Measurements from ENCODE around the gene GPER1. TPM values are rescaled to one million over a fixed set of nuclear protein-coding genes. Genes with fewer than 3 reads are reported as not detected.
A peak's percentile ranks its signal among the peaks of the same experiment; 100 is the strongest.
"Not testable (repeated sequence)": the region's sequence is repeated elsewhere in the genome, so short reads cannot be mapped to it uniquely, and the experiment has no call there.

Gene GPER1
- 1.1 and 1.2 TPM in 2 replicates for total RNA-seq

DNA sequence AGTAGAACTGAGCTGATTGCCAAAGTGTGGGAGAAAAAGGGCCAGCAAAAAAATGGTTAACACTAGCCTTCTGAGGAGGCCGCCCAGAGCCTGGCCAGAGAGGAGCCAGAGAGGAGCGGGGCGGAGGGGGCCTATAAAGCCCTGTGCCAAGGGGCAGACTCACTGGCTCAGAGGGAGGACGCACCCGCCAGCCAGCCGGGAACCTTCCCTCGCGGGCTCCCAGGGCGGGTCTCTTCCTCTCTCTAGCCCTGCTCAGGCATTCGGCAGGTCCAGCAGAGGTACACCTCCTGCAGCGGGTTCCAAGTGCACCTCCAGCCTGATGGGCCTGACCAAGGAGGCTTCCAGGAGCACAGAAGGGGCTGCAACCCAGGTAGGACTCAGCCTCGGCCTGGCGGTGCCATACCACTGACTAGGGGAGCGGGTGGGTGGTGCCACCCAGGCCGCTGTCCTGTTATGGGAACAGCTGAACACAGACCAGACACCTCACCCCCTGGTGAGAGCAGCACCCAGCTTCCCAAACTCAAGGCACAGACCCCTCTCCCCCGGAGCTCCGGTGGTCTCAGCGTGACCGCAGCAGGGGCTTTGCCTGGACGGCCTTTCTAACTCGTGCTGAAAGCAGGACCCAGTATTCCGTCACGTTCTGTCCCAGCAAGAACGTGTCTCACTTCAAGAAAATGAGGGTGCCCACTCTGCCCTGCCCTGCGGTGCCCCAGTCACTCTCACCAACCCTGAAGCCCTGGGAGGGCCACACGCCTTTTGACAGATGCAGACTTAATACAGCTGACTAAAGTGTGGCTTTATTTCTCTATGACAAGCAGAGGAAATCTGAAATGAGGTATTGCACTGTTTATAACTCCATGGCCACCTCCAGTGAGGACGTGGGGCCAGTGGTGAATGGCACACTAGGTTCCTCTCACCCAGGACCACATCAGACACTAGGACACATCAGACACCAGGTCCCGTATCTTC, at the start of gene GPER1:
Gene GPER1, plus strand, starts transcription at position 162 of the 969 bp plus-strand sequence. CDS start 3,616 bp downstream, outside the sequence.
- DNase-seq (ENCODE audit: low read depth in 2 of 2), result peak in 1 of 2 donors; percentile 24

DNA sequence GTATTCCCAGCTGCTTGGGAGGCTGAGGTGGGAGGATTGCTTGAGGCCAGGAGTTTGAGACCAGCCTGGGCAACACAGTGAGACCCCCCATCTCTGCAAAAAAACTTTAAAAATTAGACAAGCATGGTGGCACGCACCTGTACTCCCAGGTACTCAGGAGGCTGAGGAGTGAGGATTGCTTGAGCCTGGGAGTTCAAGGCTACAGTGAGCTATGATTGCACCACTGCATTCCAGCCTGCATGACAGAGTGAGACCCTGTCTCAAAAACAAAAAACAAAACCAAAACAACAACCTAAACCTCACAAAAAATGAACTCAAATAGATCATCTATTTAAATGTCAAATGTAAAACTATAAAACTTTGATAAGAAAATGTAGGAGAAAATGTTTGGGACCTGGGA, 47.7 kb upstream of the GPER1 start:
- not testable (repeated sequence) for DNase-seq (ENCODE audit: low read depth in 2 of 2)

DNA sequence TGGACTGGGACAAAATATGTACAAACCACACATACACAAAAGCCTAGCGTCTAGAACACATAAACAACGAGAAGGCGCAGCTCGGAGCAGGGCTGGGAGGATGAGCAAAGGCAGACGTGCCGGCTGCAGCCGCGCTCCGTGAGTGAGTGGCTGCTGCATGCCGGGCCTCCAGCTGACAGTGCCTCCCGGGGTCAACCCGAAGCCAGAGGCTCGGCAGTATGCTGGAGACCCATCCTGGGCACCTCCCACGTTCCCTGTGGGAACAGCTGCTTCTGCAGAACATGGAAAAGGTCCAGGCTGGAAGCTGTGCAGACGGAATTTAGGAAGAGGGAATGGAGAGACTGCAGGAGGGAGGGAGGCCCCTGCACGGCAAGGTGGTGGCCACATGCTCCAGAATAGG, 47.1 kb upstream of the GPER1 start:
- DNase-seq (ENCODE audit: low read depth in 2 of 2), result no peak

DNA sequence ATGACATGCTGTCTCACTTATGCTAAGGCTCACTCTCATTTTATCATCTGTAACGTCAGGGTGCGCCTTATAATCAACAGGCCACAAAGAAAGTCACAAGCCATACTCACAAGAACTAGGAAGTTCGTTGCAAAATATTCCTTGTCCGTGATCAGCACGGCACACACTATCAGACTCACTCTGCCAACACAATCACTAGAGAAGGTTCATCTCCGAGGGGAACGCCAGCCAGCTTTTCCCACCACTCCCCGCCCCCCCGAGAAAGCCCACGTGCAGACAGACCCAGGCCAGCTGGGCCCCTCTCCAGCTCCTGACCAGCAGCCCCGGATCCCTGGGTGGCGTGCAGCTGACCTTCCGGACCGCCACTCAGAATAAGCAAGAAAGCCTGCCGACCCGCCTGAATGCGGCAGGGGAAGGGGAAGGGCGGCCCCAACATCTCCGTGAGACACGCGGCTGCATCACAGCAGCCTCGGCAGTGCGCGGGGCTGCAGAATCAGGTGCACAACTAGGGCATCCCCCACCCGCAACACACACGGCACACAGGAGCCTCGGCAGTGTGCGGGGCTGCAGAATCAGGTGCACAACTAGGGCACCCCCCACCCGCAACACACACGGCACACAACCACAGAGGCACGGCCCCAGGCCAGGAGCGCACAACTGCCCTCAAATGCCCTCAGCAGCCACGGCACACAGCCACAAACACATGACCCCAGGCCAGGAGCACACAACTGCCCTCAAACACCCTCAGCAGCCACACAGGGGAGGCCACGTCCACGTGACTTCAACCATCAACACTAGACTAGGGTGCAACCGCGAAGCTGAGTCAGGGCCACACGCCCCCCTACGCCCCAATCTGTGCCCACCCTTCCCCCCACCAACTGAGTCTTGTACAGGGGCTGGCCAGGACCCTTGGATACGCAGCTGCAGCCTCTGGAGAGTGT, 46.1 kb upstream of the GPER1 start:
- no peak for DNase-seq (ENCODE audit: low read depth in 2 of 2)

DNA sequence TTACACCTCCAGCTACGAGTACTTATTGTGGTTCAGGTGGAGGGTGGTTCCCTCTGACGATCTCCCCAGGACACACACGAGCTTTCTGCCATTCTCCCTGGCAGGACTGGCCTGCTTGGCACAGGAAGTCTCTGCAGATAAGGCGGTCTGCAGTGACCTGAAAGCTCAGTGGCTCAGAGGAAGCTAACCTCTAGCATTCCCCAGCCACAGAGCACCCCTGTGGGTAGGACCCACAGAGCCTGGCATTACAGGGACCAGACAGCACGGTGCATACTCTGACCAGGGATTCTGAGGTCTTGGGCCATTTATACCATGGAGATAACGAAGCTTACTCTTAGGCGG, 45.5 kb upstream of the GPER1 start:
- no peak for DNase-seq (ENCODE audit: low read depth in 2 of 2)

DNA sequence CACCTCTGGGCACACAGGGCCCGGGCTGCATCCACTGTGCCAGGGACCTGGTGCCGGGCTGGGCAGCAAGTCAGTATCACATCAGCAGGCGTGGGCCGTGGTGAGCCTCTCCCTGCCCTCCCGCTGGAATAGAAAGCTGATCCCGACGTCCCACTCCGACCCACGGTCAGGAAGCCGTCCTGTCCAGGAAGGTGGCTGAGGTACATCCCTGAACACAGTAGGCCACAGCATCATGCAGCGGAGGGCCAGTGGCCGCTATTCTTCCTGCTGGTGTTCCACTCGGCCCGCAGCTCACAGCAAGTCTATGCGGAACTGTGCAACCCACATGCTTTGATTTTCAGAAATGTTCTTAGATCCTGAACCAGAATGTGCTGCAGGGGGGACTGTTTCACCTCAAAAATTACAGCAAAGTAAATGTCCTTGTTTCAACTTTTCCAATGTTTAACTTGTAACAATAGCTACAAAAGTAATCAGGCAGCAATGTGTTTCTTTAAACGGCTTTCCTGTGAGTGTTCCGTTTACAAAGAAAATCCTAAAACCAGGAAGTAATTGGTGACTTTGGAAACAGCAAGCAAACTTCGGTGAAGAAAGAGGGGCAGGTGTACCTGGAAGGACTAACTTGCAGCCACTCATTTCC, 44.2 kb upstream of the GPER1 start:
- peak; percentile 17 to 63 for DNase-seq (ENCODE audit: low read depth in 2 of 2)

DNA sequence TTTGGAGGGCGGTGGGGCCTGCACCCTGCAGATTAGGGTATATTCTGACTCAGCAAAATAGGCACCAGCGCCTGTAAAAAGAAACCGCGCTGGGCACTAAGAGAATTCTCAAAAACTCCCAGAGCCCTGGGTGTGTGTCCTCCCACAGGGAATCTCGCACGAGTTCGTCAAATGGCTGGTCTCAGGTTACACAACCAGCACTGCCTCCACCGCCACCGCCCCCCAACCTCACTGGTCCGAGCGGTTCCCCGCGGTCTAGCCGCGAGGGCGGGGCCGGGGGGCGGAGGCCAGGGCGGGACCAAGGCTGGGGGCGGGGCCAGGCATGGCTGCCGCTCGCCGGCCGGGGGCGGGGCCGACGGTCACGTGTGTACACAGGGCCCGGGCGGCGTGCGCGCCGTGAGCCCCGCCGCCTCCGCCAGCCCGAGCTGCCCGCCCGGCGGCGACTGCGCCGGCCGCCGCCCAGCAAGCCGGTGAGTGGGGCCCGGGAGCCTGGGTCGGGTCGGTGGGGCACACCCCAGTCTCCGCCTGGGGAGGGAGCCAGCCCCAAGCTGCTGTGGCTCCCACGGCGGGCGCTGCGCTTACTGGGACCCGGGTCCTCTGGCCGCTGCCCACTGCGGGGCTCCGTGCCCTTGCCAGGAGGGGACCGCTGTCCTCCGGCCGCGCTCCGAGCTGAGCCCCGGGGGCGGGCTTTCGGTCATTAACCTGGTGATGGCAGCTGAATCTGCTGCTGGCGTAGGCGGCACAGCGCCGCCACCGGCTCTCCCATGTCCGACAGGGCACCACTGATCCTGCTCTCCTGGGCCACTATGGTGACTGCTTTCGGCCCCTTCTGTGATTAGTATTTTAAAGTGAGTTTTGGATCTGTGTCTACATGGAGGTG, 43.5 kb upstream of the GPER1 start, which contains the start of gene GPR146:
Gene GPR146, plus strand, starts transcription at position 358 of the 880 bp plus-strand sequence. CDS start 12,970 bp downstream, outside the sequence.
- DNase-seq (ENCODE audit: low read depth in 2 of 2), result peak; percentile 92 to 97

DNA sequence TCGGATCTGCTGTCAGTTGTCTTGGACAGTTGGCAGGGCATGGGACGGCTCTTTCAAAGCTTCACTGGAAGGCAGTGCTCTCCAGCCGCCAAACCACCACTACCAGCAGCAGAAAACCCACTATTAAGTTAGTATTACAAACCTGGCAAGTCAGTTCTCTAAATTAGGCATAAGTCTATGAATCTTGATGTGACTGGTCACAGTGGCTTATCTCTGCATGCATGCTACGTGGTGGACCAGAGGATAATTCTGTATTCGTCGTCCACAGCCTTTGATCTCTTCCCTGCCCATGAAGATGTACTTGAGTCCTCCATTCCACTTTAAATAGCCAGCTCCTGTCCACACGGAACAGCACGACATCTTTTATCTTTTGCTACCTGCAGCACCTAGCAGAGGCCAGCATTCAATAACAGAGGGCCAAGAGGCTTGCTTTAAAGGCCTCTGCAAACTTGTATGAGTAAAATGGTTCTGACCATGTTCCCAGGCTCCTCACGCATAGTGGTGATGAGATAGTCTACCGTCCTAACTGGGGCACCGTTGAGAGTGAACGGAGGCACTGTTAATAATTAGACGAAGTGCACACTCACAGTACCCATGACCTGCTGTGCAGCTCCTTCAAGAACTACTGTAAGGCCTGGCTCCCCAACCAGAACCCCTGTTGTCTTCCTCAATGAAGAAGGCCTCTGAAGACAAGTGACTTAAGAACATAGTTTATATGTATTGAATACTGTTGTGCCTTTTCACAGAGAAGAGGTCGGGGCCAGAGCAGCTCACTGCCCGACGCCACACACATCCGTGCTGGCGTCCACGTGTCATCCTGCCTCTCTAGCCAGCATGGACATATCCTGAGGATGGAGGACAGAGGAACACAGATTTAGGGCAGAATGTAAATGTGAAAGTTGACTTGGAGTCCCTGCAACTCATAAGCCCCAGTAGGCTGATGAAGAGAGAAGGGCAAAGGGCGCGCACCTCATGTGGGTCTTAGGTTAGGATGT, 42.5 kb upstream of the GPER1 start:
- no peak for DNase-seq (ENCODE audit: low read depth in 2 of 2)

DNA sequence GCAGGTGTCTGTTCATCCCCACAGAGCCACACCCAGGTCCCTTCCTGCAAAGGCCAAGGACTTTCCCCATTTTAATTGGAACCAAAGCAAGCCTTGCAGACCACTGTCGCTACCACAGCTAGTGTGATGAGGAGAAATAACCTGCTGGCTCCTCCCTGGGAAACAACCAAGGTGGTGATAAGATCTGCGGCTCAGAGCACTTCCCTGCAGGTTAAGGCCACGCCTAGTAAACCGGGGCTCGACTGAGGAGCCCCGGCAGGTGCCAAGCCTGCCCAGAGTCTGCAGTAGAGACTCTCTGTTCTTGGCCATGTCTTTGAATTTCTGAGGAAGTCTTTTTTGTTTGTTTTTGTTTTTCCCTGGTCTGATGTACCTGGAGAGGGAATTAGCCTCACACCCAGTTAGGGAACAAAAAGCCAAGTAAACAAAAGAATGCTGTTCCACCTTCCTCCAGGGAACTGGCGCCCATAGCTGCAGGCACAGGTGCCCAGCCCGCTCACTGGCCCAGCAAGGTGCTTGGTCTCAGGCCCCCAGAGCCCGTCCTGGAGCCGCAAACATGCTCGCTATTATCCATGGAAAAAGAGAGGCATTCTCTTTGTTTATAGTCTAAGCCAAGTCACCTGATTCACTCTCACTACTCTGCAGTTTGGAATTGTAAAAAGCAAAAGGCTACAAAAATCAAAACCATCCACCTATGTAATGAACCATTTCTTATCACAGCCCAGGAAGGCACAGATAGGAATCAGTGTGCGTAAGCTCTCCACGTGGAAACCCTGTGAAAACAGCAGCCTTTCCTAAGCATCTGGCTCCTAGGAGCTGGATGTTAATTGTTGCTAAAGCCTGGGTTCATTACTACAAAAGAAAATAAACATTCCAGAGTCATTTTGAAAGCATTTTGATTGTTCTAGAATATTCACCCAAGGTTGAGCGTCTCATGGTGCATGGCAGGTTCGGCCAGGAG, 40.9 kb upstream of the GPER1 start:
- DNase-seq (ENCODE audit: low read depth in 2 of 2), result peak in 1 of 2 donors; percentile 54

DNA sequence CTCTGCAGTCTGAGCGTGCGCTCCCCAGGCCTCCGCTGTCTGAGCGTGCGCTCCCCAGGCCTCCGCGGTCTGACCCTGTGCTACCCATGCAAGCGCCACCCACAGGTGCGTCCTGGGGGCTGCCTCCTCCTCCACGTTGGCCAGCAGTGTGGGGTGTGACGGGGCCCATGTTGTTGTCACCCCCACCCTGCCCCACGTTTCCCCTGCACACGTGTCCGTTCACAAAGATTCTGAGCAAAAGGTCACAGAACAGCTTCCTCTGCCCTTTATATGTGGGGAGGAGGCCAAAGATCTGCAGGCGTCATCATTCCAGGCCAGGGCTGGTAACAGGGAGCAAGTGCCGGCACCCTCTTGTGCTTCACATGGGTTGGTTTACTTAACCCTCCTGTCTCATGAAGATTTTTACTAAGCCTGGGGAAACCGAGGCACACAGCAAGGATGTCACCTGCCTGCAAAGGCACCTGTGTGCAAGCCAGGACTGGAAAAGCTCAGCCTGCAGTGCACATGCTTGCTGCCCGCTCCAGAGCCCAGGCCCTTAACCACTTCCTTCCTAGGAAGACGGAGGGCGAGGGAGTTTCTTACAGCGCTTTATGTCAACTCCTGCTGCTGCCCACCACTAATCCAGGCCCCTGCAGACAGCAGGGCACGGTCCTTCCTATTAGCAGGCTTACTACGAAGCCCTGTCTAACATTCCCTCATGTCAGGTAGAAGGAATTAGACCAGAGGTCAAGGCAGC, 38.7 kb upstream of the GPER1 start:
- DNase-seq (ENCODE audit: low read depth in 2 of 2), result peak; percentile 71 to 79

DNA sequence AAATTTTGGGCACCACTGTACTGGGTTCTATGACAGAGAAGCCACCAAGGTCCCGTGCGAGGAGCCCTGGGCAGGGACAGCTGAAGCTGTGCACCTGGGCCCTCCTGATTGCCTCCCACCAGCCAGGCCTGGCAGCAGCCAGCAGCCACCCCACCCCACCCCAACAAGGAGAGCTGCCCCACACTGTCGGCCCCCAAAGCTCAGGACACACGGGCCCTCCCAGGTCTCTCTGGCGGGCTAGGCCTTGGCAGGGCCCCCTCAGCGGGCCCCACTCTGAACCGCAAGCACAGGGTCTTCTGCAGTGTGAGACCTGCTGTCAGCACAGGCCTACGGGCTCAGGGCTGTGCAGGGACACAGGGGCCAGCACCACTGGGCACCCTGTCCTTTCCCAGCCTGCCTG, 38.1 kb upstream of the GPER1 start:
- no peak for DNase-seq (ENCODE audit: low read depth in 2 of 2)

DNA sequence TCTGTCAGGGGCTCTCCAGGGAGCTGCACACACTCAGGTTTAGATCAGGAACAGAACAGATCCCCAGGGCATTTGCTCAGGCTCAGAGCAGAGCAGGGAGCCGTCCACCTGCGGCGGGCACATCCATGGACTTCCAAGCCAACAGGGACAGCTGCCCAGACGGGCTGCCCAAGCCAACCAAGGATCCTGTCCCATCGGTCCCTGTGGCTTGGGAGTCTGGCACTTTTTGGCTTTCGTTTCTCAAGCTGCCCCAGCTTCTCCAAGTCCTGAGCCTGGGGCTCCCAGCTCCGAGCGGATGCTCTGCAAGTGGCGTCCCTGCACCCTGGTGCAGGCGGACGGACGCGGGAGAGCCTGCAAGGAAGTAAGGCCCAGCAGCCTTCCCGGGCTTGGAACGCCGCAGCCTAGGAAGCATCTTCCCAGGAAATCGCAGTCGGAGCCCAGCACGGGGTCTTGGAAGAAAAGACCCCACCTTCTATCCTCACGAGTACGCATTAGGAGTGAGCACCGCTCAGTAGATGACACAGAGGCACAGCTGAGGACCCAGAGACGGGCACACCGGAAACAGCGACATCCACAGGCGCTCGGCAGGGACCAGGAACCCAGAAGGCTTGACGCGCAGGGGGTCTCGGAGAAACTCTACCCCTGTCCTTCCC, 37.5 kb upstream of the GPER1 start:
- no peak for DNase-seq (ENCODE audit: low read depth in 2 of 2)

DNA sequence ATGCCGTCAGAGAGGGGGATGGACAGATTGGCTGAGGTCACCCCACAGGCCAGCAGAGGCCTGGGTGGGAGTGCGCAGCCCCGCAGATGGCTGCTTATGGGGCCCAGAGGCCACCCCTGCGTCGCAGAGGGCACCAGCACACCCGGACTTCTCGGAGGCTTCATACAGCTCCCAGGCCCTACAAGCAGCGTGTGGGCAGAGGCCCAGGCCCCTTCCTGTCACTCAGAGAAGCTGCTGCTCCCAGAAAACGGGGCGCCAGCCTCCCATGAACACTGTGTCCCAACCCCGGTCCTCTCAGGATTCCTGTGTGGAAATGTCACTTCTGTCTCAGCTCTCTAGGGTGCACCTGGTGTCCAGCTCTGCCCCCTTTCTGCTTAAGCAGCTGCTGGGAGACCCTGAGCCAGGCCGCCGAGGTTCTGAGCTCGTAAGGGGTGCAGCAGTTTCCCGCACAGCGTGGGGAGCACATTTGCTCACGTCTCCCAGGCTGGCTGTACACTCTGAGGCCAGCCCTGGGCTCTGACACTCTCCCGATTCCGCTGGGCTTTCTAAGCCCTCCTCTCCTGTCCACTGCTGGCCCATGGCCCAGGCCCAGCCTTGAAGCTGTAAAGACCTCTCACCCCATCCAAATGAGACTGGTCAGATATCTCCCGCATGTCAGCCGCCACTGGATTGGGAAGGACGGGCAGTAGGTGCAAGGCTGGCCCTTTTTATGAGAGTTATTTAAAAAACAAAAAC, 36.8 kb upstream of the GPER1 start:
- DNase-seq (ENCODE audit: low read depth in 2 of 2), result no peak

DNA sequence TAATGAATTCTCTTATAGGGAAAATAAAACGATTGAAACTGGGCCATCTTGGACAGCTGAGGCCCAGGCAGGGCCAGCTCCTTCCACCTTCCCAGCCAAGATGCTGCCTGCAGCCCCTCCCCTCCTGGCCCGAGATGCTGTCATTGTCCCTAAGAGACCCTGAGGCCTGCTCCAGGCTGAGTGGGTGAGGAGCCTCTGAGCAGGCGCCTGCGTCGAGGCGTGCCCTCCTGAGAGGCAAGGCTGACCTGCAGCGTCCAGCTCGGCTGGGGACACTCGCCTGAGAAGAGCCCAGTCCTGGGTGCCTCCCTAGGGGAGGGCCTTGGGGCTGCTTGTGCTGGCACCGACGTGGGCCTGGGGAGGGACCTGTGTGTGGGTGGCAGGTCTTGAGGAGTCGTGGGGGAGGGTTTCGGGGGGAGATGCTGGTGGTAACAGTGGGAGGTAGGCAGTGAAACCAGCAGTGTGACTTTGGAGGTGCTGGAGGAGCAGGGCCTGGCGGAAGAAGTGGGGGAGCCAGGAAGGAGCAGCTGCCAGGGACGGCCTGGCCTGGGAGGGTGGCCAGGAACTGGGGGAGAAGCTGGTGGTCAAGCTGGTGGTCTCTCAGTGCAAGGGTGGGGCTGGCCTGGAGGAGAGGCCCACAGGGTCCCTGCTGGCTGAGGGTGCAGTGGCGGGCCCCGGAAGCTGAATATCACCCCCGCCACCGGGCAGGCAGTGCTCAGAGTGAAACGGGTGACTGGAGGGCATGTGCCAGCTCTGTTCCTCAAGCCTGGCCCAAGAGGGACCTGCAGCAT, 35.7 kb upstream of the GPER1 start:
- DNase-seq (ENCODE audit: low read depth in 2 of 2), result no peak

DNA sequence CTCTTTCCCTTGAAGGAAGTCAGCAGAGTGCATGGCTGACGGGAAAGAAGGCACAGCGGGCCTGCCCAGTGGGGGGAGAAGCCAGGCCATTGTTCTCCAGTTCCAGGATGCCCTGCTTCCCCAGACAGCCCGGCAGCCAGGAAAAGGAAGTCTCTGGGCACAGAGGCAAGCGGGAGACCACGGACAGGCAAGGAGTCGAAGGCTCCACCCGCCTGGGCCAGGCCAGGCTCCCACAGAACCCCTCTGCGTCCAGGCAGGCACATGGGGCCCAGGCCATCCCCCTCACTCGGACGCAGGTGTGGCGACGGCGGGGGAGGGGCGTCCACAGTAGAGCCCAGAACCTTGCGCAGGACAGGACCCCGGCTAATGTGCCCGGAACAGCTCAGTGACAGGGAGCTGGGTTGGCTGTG, 34.9 kb upstream of the GPER1 start:
- DNase-seq (ENCODE audit: low read depth in 2 of 2), result peak; percentile 63 to 75

All from lung microvascular endothelial cell (primary cell).